HFFc6 (cell line): ENCODE data around the gene TECPR2. TPM values are rescaled to one million over a fixed set of nuclear protein-coding genes. Genes with fewer than 3 reads are reported as not detected.
A peak's percentile ranks its signal among the peaks of the same experiment; 100 is the strongest.

Experiments used
- DNase-seq: peaks from one replicate; pipeline ENCODE4 v3.0.0-alpha.2; 2018
- H3K27ac Mint-ChIP-seq: 2 replicates; pipeline ENCODE4 v1.8.0; 2020; ENCODE audit warnings: mild to moderate bottlenecking, mixed read lengths
- H3K27me3 Mint-ChIP-seq: 2 replicates; pipeline ENCODE4 v1.8.0; 2021; ENCODE audit warnings: mild to moderate bottlenecking, moderate library complexity, mixed read lengths; ENCODE audit not compliant: insufficient read depth
- H3K36me3 Mint-ChIP-seq: 2 replicates; pipeline ENCODE4 v1.8.0; 2021; ENCODE audit warnings: low read depth, mixed read lengths
- H3K4me1 Mint-ChIP-seq: 2 replicates; pipeline ENCODE4 v1.8.0; 2020; ENCODE audit warnings: low read depth, mixed read lengths
- H3K4me3 Mint-ChIP-seq: 2 replicates; pipeline ENCODE4 v1.8.0; 2020; ENCODE audit warnings: mild to moderate bottlenecking, moderate library complexity, mixed read lengths
- H3K9me3 Mint-ChIP-seq: 2 replicates; pipeline ENCODE4 v1.8.0; 2020; ENCODE audit warnings: mild to moderate bottlenecking, mixed read lengths
- CTCF ChIP-seq: fragments of 200-600 bp; sonication (generic); IDR thresholded peaks from 2 replicates; pipeline ENCODE4 v1.5.0; 2021; ENCODE audit warnings: antibody characterized with exemption, mild to moderate bottlenecking
- total RNA-seq, 6 experiments: library from RNA; stranded (reverse); fragmentation: NEBNext Ultra II Directional; extraction: Animal tissue kit (Norgen Biotek cat#: 25700); gene quantifications; 2 replicates in 1 of 6; 3 replicates in 5 of 6; pipeline ENCODE4 v1.2.3, GENCODE V29; 2021

TECPR2 gene
- total RNA-seq, 6 experiments from 2014 or later: 22.0 to 29.6 (median 26.4) TPM

GRCh38 chr14:102523200-102523568 lies 160.4 kb downstream of the TECPR2 start:
- no peaks in the 10 kb centered on the region for H3K36me3 Mint-ChIP-seq
- peaks cover 26% of the 10 kb centered on the region for H3K4me1 Mint-ChIP-seq
- no peaks in the 10 kb centered on the region; the same call in 1 of the 2 replicates for H3K27me3 Mint-ChIP-seq
- no peak overlapping the region for H3K4me3 Mint-ChIP-seq
- no peaks in the 10 kb centered on the region for H3K9me3 Mint-ChIP-seq
- DNase-seq: no peak
- H3K27ac Mint-ChIP-seq: peak overlapping the region; percentile 19; the same call in 1 of the 2 replicates
- TF ChIP-seq CTCF: no peak

- H3K4me3 Mint-ChIP-seq: no peak overlapping the region
- H3K27me3 Mint-ChIP-seq: no peaks in the 10 kb centered on the region
- no peaks in the 10 kb centered on the region for H3K9me3 Mint-ChIP-seq
- DNase-seq: no peak
- H3K36me3 Mint-ChIP-seq: no peaks in the 10 kb centered on the region
- TF ChIP-seq CTCF: no peak
- H3K27ac Mint-ChIP-seq: peak overlapping the region; percentile 89
- H3K4me1 Mint-ChIP-seq: peaks cover 26% of the 10 kb centered on the region
These were observed 161.1 kb downstream of the TECPR2 start for GRCh38 chr14:102523569-102524450.

- Mint-ChIP-seq H3K36me3 (no peaks in the 10 kb centered on the region), H3K4me3 (peak overlapping the region; percentile 90), H3K9me3 (no peaks in the 10 kb centered on the region), H3K4me1 (peaks cover 26% of the 10 kb centered on the region), H3K27ac (peak overlapping the region; percentile 89), H3K27me3 (no peaks in the 10 kb centered on the region)
- DNase-seq: peak; percentile 99
- TF ChIP-seq CTCF: peak; percentile 100
These were observed 161.9 kb downstream of the TECPR2 start for GRCh38 chr14:102524451-102525218.

- peak overlapping the region; percentile 89 for H3K27ac Mint-ChIP-seq
- DNase-seq: peak; percentile 63
- no peaks in the 10 kb centered on the region for H3K36me3 Mint-ChIP-seq
- peaks cover 26% of the 10 kb centered on the region for H3K4me1 Mint-ChIP-seq
- no peaks in the 10 kb centered on the region for H3K9me3 Mint-ChIP-seq
- no peak for TF ChIP-seq CTCF
- H3K27me3 Mint-ChIP-seq: no peaks in the 10 kb centered on the region; the same call in 1 of the 2 replicates
- H3K4me3 Mint-ChIP-seq: peak overlapping the region; percentile 90
These were observed 162.6 kb downstream of the TECPR2 start for GRCh38 chr14:102525219-102525928.

GRCh38 chr14:102525929-102526497 lies 163.3 kb downstream of the TECPR2 start:
- Mint-ChIP-seq H3K27ac (peak overlapping the region; percentile 89), H3K9me3 (no peaks in the 10 kb centered on the region), H3K4me1 (peaks cover 28% of the 10 kb centered on the region), H3K4me3 (peak overlapping the region; percentile 90), H3K27me3 (no peaks in the 10 kb centered on the region; the same call in 1 of the 2 replicates), H3K36me3 (no peaks in the 10 kb centered on the region)
- TF ChIP-seq CTCF: no peak
- no peak for DNase-seq
